ENCODE data around the gene CEP250. TPM values are rescaled to one million over a fixed set of nuclear protein-coding genes. Genes with fewer than 3 reads are reported as not detected.

Gene CEP250
- total and polyA plus RNA-seq, 2 of the 4 experiments (the other 2 are of a cell fraction) = 22.7 to 35.1 TPM

GRCh38 chr20:35499271-35499670 is 43.9 kb downstream of the CEP250 start:
- H3K23ac ChIP-seq (ENCODE audit: low read depth, low read length) = no peak overlapping the region
- no peak overlapping the region for H3K18ac ChIP-seq (ENCODE audit: low read depth, low read length)
- H2BK20ac ChIP-seq (ENCODE audit: low read depth, low read length) = no peak overlapping the region
- H4K8ac ChIP-seq (ENCODE audit: low read depth in 2 of 2, low read length in 2 of 2) = no peak overlapping the region
- ChIA-PET POLR2A (ENCODE audit: unreplicated experiment) (no interaction called here), CTCF (interaction anchor here (0.8 kb wide), 1 partner anchor 64 kb away, joined by 3 read pairs; no protein-coding TSS in a partner anchor)
- H3K9ac ChIP-seq (ENCODE audit: low read depth, low read length) = no peak overlapping the region
- in situ Hi-C loops (cut with MboI; ENCODE audit: low sequenced_read_pairs) (no loop called here), dilution Hi-C loops (cut with HindIII; ENCODE audit: low sequenced_read_pairs, unreplicated experiment) (no loop called here), intact Hi-C loops (cut with micrococcal nuclease) (no loop called here)
- peaks cover 83% of the 10 kb centered on the region for H3K36me3 ChIP-seq (ENCODE audit: control insufficient read depth, insufficient read depth, low read length)
- no peaks in the 10 kb centered on the region for H3K79me1 ChIP-seq (ENCODE audit: low read depth in 1 of 2, low read length in 2 of 2)
- H3K4ac ChIP-seq (ENCODE audit: low read depth, low read length) = no peak overlapping the region
- H3K4me2 ChIP-seq (ENCODE audit: low read depth, low read length) = no peak overlapping the region
- no peak overlapping the region for H2BK5ac ChIP-seq (ENCODE audit: low read depth, low read length, poor library complexity, severe bottlenecking)
- H2AK9ac ChIP-seq (replicated peaks; ENCODE audit: low read depth, low read length, poor library complexity) = no peak overlapping the region
- no peak overlapping the region for H2AK5ac ChIP-seq (ENCODE audit: low read depth, low read length)
- no peaks in the 10 kb centered on the region for H4K20me1 ChIP-seq (ENCODE audit: insufficient read depth, low read length)
- H3K27me3 ChIP-seq (ENCODE audit: control insufficient read depth, insufficient read depth, low read length) = no peaks in the 10 kb centered on the region
- DNase-seq (no peak), ATAC-seq (ENCODE audit: low read depth) (no peak)
- H3K9me3 ChIP-seq (ENCODE audit: control insufficient read depth, insufficient read depth, low read length) = no peaks in the 10 kb centered on the region
- no peak for TF ChIP-seq NFE2L2 (IDR thresholded peaks at IDR 0.05; ENCODE audit: low read depth, low read length)
- H2AFZ ChIP-seq (replicated peaks; ENCODE audit: low read length, poor library complexity) = no peak overlapping the region
- H3K4me3 ChIP-seq (ENCODE audit: insufficient read depth, low read depth, low read length) = no peak overlapping the region
- no peaks in the 10 kb centered on the region for H3K9me1 ChIP-seq (ENCODE audit: insufficient read depth, low read length)
- no peak overlapping the region for H4K5ac ChIP-seq (ENCODE audit: low read depth, low read length)
- no peak overlapping the region for H3K14ac ChIP-seq (replicated peaks; ENCODE audit: low read depth, low read length)
- no TSS peak for BruUV-seq (replicated peaks)
- H3K27ac ChIP-seq (ENCODE audit: insufficient read depth, low read length) = no peak overlapping the region
- H2BK120ac ChIP-seq (ENCODE audit: low read depth, low read length) = no peak overlapping the region
- H3K56ac ChIP-seq (ENCODE audit: extremely low read depth, insufficient read depth, low read length) = no peak overlapping the region
- WGBS, 2 experiments (ENCODE audit: extremely low coverage in 2 of 2, insufficient read length in 1 of 2) = 100% methylated on average over 1 of the region's 1 CpG; no CpG with 5 or more reads in 1 of the 2 experiments
- no peaks in the 10 kb centered on the region for H3K4me1 ChIP-seq (ENCODE audit: control insufficient read depth, insufficient read depth, low read length)
- no peak overlapping the region for H2BK15ac ChIP-seq (ENCODE audit: low read depth, low read length)
- H4K91ac ChIP-seq (ENCODE audit: insufficient read depth, low read depth, low read length) = no peak overlapping the region
